ENCODE data around the gene DTX1.
"Not testable (repeated sequence)": the region's sequence is repeated elsewhere in the genome, so short reads cannot be mapped to it uniquely, and the experiment has no call there.

Gene DTX1

DNA sequence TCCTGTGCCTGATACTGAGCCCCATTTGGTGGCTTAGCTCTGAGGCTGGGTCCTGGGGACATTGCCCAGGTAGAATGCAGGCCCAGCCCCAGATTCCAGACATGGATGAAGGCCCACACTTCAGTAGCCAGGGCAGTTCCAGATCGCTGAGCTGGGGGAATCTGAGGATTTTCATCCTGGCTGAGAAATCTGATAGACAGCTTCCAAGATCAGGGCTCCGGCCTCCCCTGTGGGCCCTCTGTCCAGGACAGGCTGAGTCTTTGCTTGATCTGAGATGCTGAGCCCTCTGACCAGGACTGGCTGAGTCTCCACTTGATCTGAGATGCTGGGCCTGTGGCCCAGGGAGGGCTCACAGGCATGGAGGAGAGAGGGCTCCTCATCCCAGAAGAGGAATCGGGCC, 82.3 kb downstream of the DTX1 start:
- FAIRE-seq = no peak

GRCh38 chr12:113140706-113141105, 84.2 kb downstream of the DTX1 start:
- no peak for FAIRE-seq

DNA sequence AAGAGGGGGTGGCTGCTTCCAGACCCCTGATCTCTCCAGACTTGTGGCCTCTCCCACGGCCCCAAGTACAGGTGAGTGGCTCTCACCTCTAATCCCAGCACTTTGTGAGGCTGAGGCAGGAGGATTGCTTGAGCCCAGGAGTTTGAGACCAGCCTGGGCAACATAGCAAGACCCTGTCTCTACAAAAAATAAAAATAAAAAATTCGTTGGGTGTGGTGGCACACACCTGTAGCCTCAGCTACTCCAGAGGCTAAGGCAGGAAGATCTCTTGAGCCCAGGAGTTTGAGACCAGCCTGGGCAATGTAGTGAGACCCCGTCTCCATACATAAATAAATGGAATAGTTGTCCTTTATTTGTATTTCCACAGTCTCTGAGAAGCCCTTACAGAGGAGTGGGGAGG, 85.2 kb downstream of the DTX1 start:
- FAIRE-seq = not testable (repeated sequence)

DNA sequence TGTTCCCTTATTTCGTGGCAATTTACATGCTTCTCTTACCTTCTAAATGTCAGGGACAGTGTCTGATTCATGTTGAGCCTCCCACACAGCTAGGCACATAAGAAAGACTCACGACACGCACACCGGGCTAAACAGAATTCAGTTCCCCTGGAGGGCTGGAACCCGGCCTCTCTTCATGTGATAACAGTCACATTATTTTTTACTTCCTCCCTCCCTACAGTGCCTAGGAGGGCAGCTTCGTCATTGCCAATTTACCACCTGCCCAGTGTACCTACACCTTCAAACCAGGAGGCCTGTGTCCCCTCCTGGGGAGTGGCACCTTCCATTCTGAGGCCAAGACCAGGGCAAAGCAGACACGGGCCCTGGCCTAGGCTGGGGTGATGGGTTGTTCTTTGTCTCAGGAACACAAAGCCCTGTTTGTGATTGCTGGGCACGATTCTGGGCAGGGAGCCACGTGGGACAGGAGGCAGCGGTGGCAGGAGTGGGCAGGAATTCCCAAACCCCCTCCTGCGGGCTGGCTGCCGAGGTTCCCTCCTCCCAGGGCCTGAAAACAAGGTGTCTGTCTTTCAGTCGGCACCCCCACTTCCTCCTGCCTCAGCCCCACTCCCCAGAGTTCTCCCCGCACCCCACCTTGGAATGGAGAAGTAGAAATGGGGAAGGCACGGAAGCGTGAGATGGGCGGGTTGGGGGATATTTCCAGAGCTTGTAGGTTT, 85.8 kb downstream of the DTX1 start:
- FAIRE-seq = no peak

DNA sequence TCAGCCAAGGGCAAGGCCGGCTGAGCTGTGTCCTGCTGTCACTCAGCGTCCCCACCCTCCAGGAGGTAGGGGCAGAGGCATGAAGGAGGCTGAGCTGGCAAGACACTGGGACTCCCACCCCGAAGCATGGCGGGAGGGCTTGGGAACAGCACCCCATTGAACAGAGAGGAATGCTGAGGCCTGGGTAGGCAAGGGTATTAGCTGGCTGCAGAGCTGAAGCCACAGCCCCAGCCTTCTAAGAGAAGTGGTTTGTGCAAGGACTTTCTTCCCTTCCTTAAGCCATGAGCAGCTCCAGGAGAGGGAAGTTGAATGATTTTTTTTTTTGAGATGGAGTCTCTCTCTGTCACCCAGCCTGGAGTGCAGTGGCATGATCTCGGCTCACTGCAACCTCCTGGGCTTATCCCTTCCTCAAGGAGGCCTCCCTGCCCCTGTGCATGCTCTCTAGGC, 86.4 kb downstream of the DTX1 start:
- no peak for FAIRE-seq

DNA sequence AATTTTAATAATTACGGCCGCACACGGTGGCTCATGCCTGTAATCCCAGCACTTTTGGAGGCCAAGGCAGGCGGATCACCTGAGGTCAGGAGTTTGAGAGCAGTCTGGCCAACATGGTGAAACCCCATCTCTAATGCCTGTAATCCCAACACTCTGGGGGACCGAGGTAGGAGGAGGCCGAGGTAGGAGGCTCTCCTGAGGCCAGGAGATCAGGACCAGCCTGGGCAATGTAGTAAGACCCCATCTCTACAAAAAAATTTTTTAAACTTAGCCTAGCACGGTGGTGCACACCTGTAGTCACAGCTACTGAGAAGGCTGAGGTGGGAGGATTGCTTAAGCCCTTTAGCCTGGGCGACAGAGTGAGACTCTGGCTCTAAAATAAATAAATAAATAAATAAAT, 87.4 kb downstream of the DTX1 start:
- no peak for FAIRE-seq

DNA sequence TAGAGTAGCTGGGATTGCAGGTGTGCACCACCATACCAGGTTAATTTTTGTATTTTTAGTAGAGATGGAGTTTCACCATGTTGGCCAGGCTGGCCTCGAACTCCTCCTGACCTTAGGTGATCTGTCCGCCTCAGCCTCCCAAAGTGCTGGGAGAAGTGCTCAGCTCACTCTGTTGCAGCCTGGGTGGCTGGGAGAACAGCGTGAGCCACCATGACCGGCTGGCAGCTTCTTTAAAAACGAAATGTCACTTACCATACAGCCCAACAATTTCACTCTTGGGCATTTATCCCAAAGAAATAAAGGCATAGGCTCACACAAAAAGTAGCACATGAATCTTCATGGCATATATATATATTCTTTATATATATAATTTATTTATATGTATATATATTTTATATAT, 88.3 kb downstream of the DTX1 start:
- FAIRE-seq = no peak

DNA sequence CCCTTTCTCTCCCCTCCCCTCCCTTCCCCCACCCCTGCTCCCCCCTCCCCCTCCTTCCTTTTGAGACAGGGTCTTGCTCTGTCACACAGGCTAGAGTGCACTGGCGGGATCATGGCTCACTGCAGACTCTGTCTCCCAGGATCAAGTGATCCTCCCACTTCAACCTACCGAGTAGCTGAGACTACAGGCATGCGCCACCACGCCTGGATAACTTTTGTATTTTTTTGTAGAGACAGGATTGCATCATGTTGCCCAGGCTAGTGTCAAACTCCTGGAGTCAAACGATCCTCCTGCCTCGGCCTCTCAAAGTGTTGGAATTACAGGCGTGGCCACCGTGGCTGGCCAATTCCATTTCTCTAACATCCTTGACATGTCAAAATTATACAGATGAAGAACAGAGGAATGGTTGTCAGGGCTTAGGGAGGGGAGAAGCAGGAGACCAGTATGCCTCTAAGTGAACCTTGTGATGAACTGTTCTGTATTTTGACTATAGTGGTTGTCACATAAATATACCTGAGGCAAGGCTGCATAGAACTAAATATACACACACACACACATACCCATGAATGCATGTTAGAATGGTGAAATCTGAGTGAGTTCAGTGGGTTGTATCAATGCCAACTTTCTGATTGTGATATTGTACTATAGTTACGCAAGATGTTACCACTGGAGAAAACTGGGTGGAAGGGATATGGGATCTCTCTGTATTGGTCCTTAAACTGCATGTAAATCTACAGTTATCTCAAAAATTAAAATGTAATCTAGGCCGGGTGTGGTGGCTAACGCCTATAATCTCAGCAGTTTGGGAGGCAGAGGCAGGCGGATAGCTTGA, 89.4 kb downstream of the DTX1 start:
- FAIRE-seq = no peak

- no peak for FAIRE-seq
Measured at GRCh38 chr12:113146999-113147398, 90.5 kb downstream of the DTX1 start.

Measured in endometrium (tissue), 2 donors.